Fibroblast of the aortic adventitia (primary cell): Measurements from ENCODE around the gene MTA1. TPM values are rescaled to one million over a fixed set of nuclear protein-coding genes. Genes with fewer than 3 reads are reported as not detected.

Source experiments
- DNase-seq: peaks from one replicate; pipeline ENCODE4 v3.0.0-alpha.2; 2010; ENCODE audit warnings: low read depth
- H3K4me3 ChIP-seq: 2 replicates; pipeline ENCODE4 v1.5.1; 2011; ENCODE audit warnings: low read depth, mild to moderate bottlenecking, control low read depth, low read length, moderate library complexity
- CTCF ChIP-seq: IDR thresholded peaks from 2 replicates; pipeline ENCODE4 v1.5.1; 2011; ENCODE audit warnings: mild to moderate bottlenecking, low read length, control low read depth, inconsistent platforms; ENCODE audit not compliant: insufficient read depth
- total RNA-seq: library from RNA; depleted of rRNA; stranded (reverse); fragments of >200 nt; gene quantifications from 2 replicates; pipeline ENCODE4 v1.2.3, GENCODE V29; 2012; ENCODE audit warnings: low replicate concordance

The MTA1 gene
- total RNA-seq, 1 donor = 44.4 TPM

- DNase-seq = no peak
- TF ChIP-seq CTCF = no peak
- peak within 1 kb of the TSS; percentile 76 for H3K4me3 ChIP-seq
These were observed 55.0 kb downstream of the MTA1 start, which contains the start of gene CRIP2 for GRCh38 chr14:105474483-105475268. Gene CRIP2, plus strand, starts transcription at chr14:105474821. Its CDS starts 42 bp downstream, at chr14:105474863.

GRCh38 chr14:105475269-105476096, 55.9 kb downstream of the MTA1 start:
- H3K4me3 ChIP-seq = peak overlapping the region; percentile 76
- peak; percentile 50 for DNase-seq
- TF ChIP-seq CTCF = no peak

GRCh38 chr14:105476097-105476830, 56.6 kb downstream of the MTA1 start:
- peak; percentile 42 for DNase-seq
- H3K4me3 ChIP-seq = peak overlapping the region; percentile 76

GRCh38 chr14:105476831-105477659, 57.4 kb downstream of the MTA1 start:
- peak overlapping the region; percentile 76 for H3K4me3 ChIP-seq
- no peak for DNase-seq
- no peak for TF ChIP-seq CTCF

More at GRCh38 chr14:105476097-105476830, 56.6 kb downstream of the MTA1 start:
- no peak for TF ChIP-seq CTCF

- no peak for DNase-seq
These were observed 58.2 kb downstream of the MTA1 start for GRCh38 chr14:105477660-105478397.

More at GRCh38 chr14:105477660-105478397, 58.2 kb downstream of the MTA1 start:
- no peak for TF ChIP-seq CTCF
- H3K4me3 ChIP-seq = no peak overlapping the region
